Measurements from ENCODE around the gene PCDHA5.
"Not testable (repeated sequence)": the region's sequence is repeated elsewhere in the genome, so short reads cannot be mapped to it uniquely, and the experiment has no call there.

DNA sequence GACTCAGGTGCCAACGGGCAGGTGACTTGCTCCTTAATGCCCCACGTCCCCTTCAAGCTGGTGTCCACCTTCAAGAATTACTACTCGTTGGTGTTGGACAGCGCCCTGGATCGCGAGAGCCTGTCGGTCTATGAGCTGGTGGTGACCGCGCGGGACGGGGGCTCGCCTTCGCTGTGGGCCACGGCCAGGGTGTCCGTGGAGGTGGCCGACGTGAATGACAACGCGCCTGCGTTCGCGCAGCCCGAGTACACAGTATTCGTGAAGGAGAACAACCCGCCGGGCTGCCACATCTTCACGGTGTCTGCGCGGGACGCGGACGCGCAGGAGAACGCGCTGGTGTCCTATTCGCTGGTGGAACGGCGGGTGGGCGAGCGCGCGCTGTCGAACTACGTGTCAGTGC lies 34.0 kb upstream of the PCDHA5 start:
- TF ChIP-seq ZFP30 (CRISPR knock-in tag; IDR thresholded peaks at IDR 0.05); CSDC2 (CRISPR knock-in tag; IDR thresholded peaks at IDR 0.05); BACH2 (CRISPR knock-in tag; IDR thresholded peaks at IDR 0.05; ENCODE audit: borderline replicate concordance); ARNTL (CRISPR knock-in tag; IDR thresholded peaks at IDR 0.05; ENCODE audit: borderline replicate concordance, low read depth); PPARA (CRISPR knock-in tag; IDR thresholded peaks at IDR 0.05; ENCODE audit: borderline replicate concordance); ZNF70 (CRISPR knock-in tag; IDR thresholded peaks at IDR 0.05); ZNF565 (CRISPR knock-in tag; conservative IDR thresholded peaks at IDR 0.05; ENCODE audit: low read depth): not testable (repeated sequence)
- TF ChIP-seq, protein P1, sequence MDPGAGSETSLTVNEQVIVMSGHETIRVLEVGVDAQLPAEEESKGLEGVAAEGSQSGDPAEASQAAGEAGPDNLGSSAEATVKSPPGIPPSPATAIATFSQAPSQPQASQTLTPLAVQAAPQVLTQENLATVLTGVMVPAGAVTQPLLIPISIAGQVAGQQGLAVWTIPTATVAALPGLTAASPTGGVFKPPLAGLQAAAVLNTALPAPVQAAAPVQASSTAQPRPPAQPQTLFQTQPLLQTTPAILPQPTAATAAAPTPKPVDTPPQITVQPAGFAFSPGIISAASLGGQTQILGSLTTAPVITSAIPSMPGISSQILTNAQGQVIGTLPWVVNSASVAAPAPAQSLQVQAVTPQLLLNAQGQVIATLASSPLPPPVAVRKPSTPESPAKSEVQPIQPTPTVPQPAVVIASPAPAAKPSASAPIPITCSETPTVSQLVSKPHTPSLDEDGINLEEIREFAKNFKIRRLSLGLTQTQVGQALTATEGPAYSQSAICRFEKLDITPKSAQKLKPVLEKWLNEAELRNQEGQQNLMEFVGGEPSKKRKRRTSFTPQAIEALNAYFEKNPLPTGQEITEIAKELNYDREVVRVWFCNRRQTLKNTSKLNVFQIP (CRISPR knock-in tag; IDR thresholded peaks at IDR 0.05; ENCODE audit: borderline replicate concordance, low read depth) = not testable (repeated sequence)
- TF ChIP-seq, protein P2, sequence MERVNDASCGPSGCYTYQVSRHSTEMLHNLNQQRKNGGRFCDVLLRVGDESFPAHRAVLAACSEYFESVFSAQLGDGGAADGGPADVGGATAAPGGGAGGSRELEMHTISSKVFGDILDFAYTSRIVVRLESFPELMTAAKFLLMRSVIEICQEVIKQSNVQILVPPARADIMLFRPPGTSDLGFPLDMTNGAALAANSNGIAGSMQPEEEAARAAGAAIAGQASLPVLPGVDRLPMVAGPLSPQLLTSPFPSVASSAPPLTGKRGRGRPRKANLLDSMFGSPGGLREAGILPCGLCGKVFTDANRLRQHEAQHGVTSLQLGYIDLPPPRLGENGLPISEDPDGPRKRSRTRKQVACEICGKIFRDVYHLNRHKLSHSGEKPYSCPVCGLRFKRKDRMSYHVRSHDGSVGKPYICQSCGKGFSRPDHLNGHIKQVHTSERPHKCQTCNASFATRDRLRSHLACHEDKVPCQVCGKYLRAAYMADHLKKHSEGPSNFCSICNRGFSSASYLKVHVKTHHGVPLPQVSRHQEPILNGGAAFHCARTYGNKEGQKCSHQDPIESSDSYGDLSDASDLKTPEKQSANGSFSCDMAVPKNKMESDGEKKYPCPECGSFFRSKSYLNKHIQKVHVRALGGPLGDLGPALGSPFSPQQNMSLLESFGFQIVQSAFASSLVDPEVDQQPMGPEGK (CRISPR knock-in tag; IDR thresholded peaks at IDR 0.05; ENCODE audit: borderline replicate concordance) = not testable (repeated sequence)
- TF ChIP-seq, protein P3, sequence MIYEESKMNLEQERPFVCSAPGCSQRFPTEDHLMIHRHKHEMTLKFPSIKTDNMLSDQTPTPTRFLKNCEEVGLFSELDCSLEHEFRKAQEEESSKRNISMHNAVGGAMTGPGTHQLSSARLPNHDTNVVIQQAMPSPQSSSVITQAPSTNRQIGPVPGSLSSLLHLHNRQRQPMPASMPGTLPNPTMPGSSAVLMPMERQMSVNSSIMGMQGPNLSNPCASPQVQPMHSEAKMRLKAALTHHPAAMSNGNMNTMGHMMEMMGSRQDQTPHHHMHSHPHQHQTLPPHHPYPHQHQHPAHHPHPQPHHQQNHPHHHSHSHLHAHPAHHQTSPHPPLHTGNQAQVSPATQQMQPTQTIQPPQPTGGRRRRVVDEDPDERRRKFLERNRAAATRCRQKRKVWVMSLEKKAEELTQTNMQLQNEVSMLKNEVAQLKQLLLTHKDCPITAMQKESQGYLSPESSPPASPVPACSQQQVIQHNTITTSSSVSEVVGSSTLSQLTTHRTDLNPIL (CRISPR knock-in tag; IDR thresholded peaks at IDR 0.05; ENCODE audit: low read depth) = not testable (repeated sequence)
- TF ChIP-seq, protein P4, sequence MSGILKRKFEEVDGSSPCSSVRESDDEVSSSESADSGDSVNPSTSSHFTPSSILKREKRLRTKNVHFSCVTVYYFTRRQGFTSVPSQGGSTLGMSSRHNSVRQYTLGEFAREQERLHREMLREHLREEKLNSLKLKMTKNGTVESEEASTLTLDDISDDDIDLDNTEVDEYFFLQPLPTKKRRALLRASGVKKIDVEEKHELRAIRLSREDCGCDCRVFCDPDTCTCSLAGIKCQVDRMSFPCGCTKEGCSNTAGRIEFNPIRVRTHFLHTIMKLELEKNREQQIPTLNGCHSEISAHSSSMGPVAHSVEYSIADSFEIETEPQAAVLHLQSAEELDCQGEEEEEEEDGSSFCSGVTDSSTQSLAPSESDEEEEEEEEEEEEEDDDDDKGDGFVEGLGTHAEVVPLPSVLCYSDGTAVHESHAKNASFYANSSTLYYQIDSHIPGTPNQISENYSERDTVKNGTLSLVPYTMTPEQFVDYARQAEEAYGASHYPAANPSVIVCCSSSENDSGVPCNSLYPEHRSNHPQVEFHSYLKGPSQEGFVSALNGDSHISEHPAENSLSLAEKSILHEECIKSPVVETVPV (CRISPR knock-in tag; IDR thresholded peaks at IDR 0.05) = not testable (repeated sequence)
